Stomach (tissue), 9 donors: ENCODE data around the gene TRPV3. TPM values are rescaled to one million over a fixed set of nuclear protein-coding genes. Genes with fewer than 3 reads are reported as not detected.

Experiments
- DNase-seq, 2 donors: peaks; one replicate each; pipeline versions ENCODE4 v3.0.0 to v3.0.0-alpha.2; 2013 to 2019
- H3K27ac ChIP-seq, 5 donors: fragments of 200-600 bp in 4 of 5; sonication (generic) in 4 of 5; one replicate each; pipeline ENCODE4 v1.5.1; 2013 to 2019; ENCODE audit warnings: mild to moderate bottlenecking in 1 of 5, moderate library complexity in 1 of 5
- H3K27me3 ChIP-seq, 3 donors: fragments of 200-600 bp; sonication (generic); one replicate each; pipeline ENCODE4 v1.5.1; 2017 to 2019; ENCODE audit warnings: mixed run types in 1 of 3
- H3K36me3 ChIP-seq, 4 donors: fragments of 200-600 bp; sonication (generic); 1 replicate in 3 of 4; 2 replicates in 1 of 4; pipeline ENCODE4 v1.5.1; 2016 to 2019
- H3K4me1 ChIP-seq, 4 donors: fragments of 200-600 bp; sonication (generic); one replicate each; pipeline ENCODE4 v1.5.1; 2016 to 2019
- H3K4me3 ChIP-seq, 4 donors: fragments of 200-600 bp; sonication (generic) in 3 of 4; one replicate each; pipeline ENCODE4 v1.5.1; 2016 to 2019; ENCODE audit warnings: mild to moderate bottlenecking in 1 of 4
- H3K9me3 ChIP-seq, 4 donors: fragments of 200-600 bp; sonication (generic); one replicate each; pipeline ENCODE4 v1.5.1; 2016 to 2019
- EP300 ChIP-seq: sonication (generic); formaldehyde crosslinking; IDR thresholded peaks from one replicate; pipeline ENCODE4 v1.6.1; 2017; ENCODE audit warnings: antibody characterized with exemption
- POLR2A ChIP-seq, 4 donors: fragments of 450-650 bp; IDR thresholded peaks; one replicate each; pipeline ENCODE4 v1.6.1; 2016; ENCODE audit warnings: antibody characterized with exemption in 4 of 4, control low read depth in 2 of 4, mild to moderate bottlenecking in 1 of 4, moderate library complexity in 1 of 4
- POLR2AphosphoS5 ChIP-seq, 3 donors: sonication (generic); formaldehyde crosslinking; IDR thresholded peaks; one replicate each; pipeline ENCODE4 v1.6.1; 2016; ENCODE audit warnings: antibody characterized with exemption in 3 of 3
- WGBS, 5 donors: extraction: QIAGEN DNeasy Blood & Tissue Kit in 3 of 5; methylation state at CpG; one replicate each; pipeline versions ENCODE4 v1.1.5 to v1.1.7; 2013 to 2018; 5-methylcytosine and 5-hydroxymethylcytosine counted together
- intact Hi-C: fragments of 100-400 bp; cut with DNase I; formaldehyde crosslinking; loops from one replicate; pipeline ENCODE4 v1.15.1; 2023; ENCODE audit warnings: low total_unique reads
- polyA plus RNA-seq, 3 donors: library from polyadenylated mRNA; stranded (reverse); fragments of 200-250 nt; gene quantifications; one replicate each; pipeline ENCODE4 v1.2.3, GENCODE V29; 2013
- total RNA-seq, 5 donors: library from RNA; depleted of rRNA; stranded (reverse); fragments of >200 nt; gene quantifications; one replicate each; pipeline versions ENCODE4 v1.1.0 to v1.2.3, GENCODE V29; 2014 to 2016
- TF ChIP-seq, protein P1 (sequence below), 7 experiments: fragments of 450-650 bp in 4 of 7; fragments of 200-600 bp in 3 of 7; sonication (generic) in 3 of 7; IDR thresholded peaks; one replicate each; pipeline ENCODE4 v1.5.1; 2016 to 2019; ENCODE audit warnings: antibody characterized with exemption in 7 of 7, control low read depth in 2 of 7, mild to moderate bottlenecking in 1 of 7
- donor health status: healthy with polysubstance abuse.
- donor health status: Bipolar disorder and iron deficiency.
- donor health status: healthy.

The TRPV3 gene
- total and polyA plus RNA-seq, 8 donors, result under 0.01 to 6.7 (median 0.33) TPM; not detected in 1

DNA sequence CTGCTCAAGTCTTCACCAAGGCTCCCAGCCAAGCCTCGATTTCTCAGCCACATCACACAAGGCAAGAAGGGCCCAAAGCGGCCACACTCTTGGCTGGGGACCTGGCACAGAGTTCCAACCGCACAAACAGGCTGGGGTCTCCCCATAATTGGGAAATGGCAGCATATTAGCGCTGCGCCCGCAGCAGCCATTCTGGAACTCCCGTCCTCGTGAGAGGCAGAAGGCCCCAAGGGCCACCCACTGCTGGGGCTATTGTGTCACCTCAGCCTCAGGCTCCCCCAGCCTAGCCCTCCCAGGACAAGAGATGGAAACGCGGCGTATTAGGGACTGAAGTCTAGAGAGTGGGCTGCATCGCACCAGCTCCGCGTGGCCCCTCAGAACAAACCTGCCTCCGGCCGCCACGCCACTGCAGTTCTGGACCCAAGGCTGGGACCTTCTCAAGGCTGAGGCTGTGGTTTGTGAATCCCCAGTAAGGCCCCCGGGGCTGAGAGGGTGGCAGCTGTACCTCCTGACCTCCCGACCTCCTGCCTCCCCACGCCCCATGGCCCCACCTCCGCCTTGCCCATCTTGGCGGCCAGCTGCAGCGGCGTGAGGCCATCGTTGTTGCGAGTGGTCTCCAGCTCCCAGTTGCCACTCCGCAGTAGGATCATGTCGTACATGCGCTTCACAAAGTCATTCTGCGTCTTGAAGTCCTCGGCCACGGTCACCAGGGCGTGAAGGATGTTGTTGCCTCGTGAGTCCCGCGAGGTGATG lies 25.3 kb downstream of the TRPV3 start:
- WGBS, 5 donors, result 90 to 94% (median 91%) methylated on average over 18 to 36 of the region's 36 CpGs
- Histone ChIP-seq H3K36me3 (no peaks in the 10 kb centered on the region), H3K4me3 (no peak overlapping the region), H3K27me3 (peaks cover 0 to 34% (median 7%) of the 10 kb centered on the region in 3 donors), H3K4me1 (peaks cover 6 to 43% (median 13%) of the 10 kb centered on the region in 4 donors), H3K27ac (peak overlapping the region in 1 of 5 donors; percentile 42), H3K9me3 (no peaks in the 10 kb centered on the region)
- TF ChIP-seq, protein P1, sequence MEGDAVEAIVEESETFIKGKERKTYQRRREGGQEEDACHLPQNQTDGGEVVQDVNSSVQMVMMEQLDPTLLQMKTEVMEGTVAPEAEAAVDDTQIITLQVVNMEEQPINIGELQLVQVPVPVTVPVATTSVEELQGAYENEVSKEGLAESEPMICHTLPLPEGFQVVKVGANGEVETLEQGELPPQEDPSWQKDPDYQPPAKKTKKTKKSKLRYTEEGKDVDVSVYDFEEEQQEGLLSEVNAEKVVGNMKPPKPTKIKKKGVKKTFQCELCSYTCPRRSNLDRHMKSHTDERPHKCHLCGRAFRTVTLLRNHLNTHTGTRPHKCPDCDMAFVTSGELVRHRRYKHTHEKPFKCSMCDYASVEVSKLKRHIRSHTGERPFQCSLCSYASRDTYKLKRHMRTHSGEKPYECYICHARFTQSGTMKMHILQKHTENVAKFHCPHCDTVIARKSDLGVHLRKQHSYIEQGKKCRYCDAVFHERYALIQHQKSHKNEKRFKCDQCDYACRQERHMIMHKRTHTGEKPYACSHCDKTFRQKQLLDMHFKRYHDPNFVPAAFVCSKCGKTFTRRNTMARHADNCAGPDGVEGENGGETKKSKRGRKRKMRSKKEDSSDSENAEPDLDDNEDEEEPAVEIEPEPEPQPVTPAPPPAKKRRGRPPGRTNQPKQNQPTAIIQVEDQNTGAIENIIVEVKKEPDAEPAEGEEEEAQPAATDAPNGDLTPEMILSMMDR (IDR thresholded peaks at IDR 0.05), result no peak
- no peak for TF ChIP-seq EP300
- TF ChIP-seq POLR2AphosphoS5 (IDR thresholded peaks at IDR 0.05), result no peak
- TF ChIP-seq POLR2A (IDR thresholded peaks at IDR 0.05), result no peak
- no peak for DNase-seq
- intact Hi-C loops, result no loop called here

DNA sequence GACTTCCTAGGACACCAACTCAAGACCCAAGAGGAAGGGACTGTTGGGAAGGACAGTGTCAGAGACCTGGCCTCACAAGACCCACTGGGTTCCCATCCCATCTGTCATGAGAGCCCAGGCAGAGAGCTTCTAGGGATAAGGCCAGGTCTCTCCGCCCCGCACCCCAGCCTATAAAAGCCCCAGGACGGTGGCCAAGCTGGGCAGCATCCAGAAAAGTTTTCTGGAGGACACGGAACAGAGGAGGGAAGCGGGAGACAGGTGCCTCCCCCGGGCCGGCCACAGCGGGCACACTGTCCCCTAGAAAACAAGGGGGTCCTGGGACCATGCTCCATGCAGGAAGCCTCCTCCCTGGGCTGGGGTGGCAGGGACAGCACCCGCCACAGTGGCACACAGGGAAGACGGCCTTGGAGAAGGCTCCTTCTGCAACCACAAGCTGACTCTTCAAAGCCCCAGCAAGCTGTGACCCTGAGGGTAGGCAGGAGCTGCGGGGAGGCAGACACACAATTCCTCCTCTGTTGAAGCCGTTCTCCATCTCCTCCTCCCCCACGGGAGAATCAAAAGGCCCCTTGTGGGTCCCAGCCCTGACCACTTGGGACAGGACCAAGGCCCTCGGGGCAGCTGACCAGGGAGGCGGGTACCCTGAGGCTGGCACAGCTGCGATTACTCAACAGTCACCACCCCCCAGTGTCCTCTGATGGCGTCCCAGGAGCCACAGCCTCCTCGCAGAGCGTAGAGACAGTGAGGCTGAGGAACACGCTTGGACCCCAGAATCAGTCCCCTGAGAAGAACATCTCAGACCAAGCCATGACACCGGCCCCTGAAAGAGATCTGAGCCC lies 26.1 kb downstream of the TRPV3 start:
- Histone ChIP-seq H3K27me3 (peaks cover 0 to 34% (median 7%) of the 10 kb centered on the region in 3 donors), H3K9me3 (no peaks in the 10 kb centered on the region), H3K4me1 (peaks cover 6 to 43% (median 13%) of the 10 kb centered on the region in 4 donors), H3K27ac (peak overlapping the region in 2 of 5 donors; percentile 64 to 76), H3K4me3 (no peak overlapping the region), H3K36me3 (no peaks in the 10 kb centered on the region)
- DNase-seq, result peak in 1 of 2 donors; percentile 63
- intact Hi-C loops, result no loop called here
- TF ChIP-seq, protein P1 (IDR thresholded peaks at IDR 0.05), result no peak
- TF ChIP-seq POLR2AphosphoS5 (IDR thresholded peaks at IDR 0.05) (no peak), EP300 (no peak), POLR2A (IDR thresholded peaks at IDR 0.05) (no peak)
- 59 to 84% (median 72%) methylated on average over 16 to 21 of the region's 21 CpGs for WGBS, 5 donors

DNA sequence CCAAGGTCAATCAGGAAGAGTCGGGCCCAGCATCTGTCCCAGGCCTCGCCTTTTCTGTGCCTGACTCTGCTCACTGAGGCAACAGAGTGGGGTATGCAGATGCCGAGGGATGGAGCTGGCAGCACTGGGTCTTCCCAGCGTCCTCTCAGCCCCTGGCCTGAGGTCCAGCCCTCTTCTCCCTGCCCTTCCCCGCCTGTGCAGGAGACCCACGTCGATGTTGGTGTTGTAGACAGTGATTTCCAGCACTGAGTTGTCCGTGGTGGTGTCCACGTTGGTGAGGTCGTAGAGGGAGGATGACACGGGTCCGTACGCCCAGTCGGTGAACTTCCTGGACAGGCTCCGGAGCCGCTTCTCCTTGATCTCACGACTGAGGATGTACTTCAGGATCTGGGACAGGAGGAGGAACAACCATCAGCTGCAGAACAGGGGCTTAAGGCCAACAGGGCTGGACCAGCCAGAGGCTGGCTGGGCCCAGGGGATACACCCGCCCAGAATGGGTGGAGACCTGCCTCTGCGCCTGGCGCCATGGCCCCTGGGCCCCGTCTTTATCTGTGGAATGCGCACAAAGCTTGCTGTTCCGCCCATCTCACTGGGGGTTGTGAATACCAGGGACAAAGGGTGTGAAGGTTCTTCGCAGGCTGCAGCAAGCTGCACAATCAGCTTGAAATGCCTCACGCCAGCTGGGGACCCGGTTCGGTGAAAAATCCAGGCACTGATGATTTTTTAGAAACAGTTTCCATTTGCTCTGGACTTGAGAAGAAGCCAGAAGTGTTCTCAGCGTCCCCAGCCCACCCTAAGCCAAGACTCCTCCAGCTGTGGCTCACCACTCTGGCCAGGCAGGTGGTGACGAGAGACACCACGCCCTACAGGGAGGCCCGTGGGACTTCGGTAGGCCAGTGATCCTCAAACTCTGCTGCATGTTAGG lies 27.5 kb downstream of the TRPV3 start:
- intact Hi-C loops, result no loop called here
- peaks cover 0 to 34% (median 10%) of the 10 kb centered on the region in 4 donors for H3K4me1 ChIP-seq
- H3K4me3 ChIP-seq, result no peak overlapping the region
- H3K9me3 ChIP-seq, result no peaks in the 10 kb centered on the region
- peak in 1 of 2 donors; percentile 94 for DNase-seq
- peaks cover 0 to 23% (median 7%) of the 10 kb centered on the region in 3 donors for H3K27me3 ChIP-seq
- TF ChIP-seq POLR2AphosphoS5 (IDR thresholded peaks at IDR 0.05) (peak in 1 of 3 donors; percentile 73), EP300 (no peak)
- WGBS, 5 donors, result 25 to 57% (median 30%) methylated on average over 24 to 32 of the region's 32 CpGs
- peak overlapping the region in 4 of 5 donors; percentile 38 to 76 (median 60) for H3K27ac ChIP-seq
- H3K36me3 ChIP-seq, result no peaks in the 10 kb centered on the region

DNA sequence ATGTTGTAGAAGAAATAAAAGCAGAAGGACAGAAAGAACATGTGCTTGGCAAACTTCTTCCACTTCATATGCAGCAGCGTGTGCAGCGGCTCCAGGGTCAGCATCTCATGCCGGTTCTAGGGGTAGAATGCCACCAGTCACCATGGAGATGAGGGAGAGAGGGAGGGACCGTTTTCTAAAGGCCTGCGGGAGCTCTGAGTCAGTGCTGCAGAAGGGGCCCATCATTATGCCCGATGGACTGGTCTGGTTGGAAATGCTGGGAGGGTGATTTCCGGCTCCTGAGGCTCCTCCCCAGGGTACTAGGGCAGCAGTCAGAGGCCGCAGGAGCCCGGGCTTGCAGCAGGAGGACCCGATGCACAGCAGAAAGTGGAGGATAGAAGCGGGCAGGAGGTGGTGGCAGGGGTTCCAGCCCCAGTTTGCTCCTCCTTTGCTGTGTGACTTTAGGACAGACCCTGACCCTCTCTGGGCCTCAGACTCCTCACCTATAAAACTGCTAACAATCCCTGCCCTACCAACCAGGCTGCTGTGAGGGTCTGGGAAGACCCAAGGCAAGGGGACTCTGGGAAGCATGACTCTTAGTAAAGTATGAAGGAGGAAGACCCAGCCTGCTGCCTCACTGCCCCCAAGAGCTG lies 28.6 kb downstream of the TRPV3 start:
- H3K27me3 ChIP-seq, result peaks cover 0 to 18% (median 3%) of the 10 kb centered on the region in 3 donors
- peak in 1 of 2 donors; percentile 88 for DNase-seq
- H3K4me3 ChIP-seq, result no peak overlapping the region
- H3K4me1 ChIP-seq, result peaks cover 0 to 29% (median 10%) of the 10 kb centered on the region in 4 donors
- H3K9me3 ChIP-seq, result no peaks in the 10 kb centered on the region
- H3K36me3 ChIP-seq, result no peaks in the 10 kb centered on the region
- intact Hi-C loops, result no loop called here
- H3K27ac ChIP-seq, result peak overlapping the region in 3 of 5 donors; percentile 5 to 76 (median 64)
- TF ChIP-seq POLR2A (IDR thresholded peaks at IDR 0.05), result no peak
- no peak for TF ChIP-seq POLR2AphosphoS5 (IDR thresholded peaks at IDR 0.05)
- no peak for TF ChIP-seq EP300
- TF ChIP-seq, protein P1 (IDR thresholded peaks at IDR 0.05), result no peak
- WGBS, 5 donors, result 31 to 45% (median 44%) methylated on average over 10 to 11 of the region's 11 CpGs
